OCI-LY1 (cell line): Measurements from ENCODE around the gene CYP26A1.

Experiments used
- H2AFZ ChIP-seq: fragments of 200-600 bp; sonication (generic), shearing (Covaris generic); 2 replicates; pipeline ENCODE4 v1.6.0; 2014; ENCODE audit warnings: antibody characterized with exemption, mild to moderate bottlenecking, low read length
- H3F3A ChIP-seq: fragments of 200-600 bp; sonication (generic), shearing (Covaris generic); 2 replicates; pipeline ENCODE4 v1.6.0; 2014; ENCODE audit warnings: mild to moderate bottlenecking, antibody characterized with exemption, low read length, moderate library complexity; ENCODE audit not compliant: insufficient read depth
- H3K27ac ChIP-seq: fragments of 200-600 bp; sonication (generic); 2 replicates; pipeline ENCODE4 v1.5.1; 2014; ENCODE audit warnings: low read length, mixed run types, mild to moderate bottlenecking, low read depth; ENCODE audit not compliant: poor library complexity, severe bottlenecking
- H3K27me3 ChIP-seq: fragments of 200-600 bp; sonication (generic); 2 replicates; pipeline ENCODE4 v1.6.0; 2014; ENCODE audit warnings: antibody characterized with exemption, mild to moderate bottlenecking, low read length, moderate library complexity; ENCODE audit not compliant: insufficient read depth
- H3K36me3 ChIP-seq: fragments of 200-600 bp; sonication (generic); 2 replicates; pipeline ENCODE4 v1.6.1; 2014; ENCODE audit warnings: mild to moderate bottlenecking, antibody characterized with exemption, low read length, moderate library complexity, mixed read lengths; ENCODE audit not compliant: insufficient read depth
- H3K4me1 ChIP-seq: fragments of 200-600 bp; sonication (generic); 2 replicates; pipeline ENCODE4 v1.5.1; 2014; ENCODE audit warnings: mild to moderate bottlenecking, low read length, moderate library complexity; ENCODE audit not compliant: insufficient read depth, severe bottlenecking
- H3K4me2 ChIP-seq: fragments of 200-600 bp; sonication (generic), shearing (Covaris generic); 2 replicates; pipeline ENCODE4 v1.6.1; 2014; ENCODE audit warnings: low read length
- H3K4me3 ChIP-seq: fragments of 200-600 bp; sonication (generic); 2 replicates; pipeline ENCODE4 v1.5.1; 2014; ENCODE audit warnings: low read length, low read depth, mild to moderate bottlenecking, mixed read lengths; ENCODE audit not compliant: poor library complexity, severe bottlenecking
- H3K79me2 ChIP-seq: fragments of 200-600 bp; shearing (Covaris generic); 2 replicates; pipeline ENCODE4 v1.6.1; 2016; ENCODE audit warnings: mixed run types, low read length, mixed read lengths; ENCODE audit not compliant: insufficient read depth
- H3K9ac ChIP-seq: fragments of 200-600 bp; sonication (generic), shearing (Covaris generic); 2 replicates; pipeline ENCODE4 v1.6.1; 2014; ENCODE audit warnings: mild to moderate bottlenecking, low read length, mixed read lengths
- H3K9me2 ChIP-seq: fragments of 200-600 bp; sonication (generic), shearing (Covaris generic); 2 replicates; pipeline ENCODE4 v1.6.1; 2014; ENCODE audit warnings: low read depth, mild to moderate bottlenecking, low read length, mixed read lengths
- H3K9me3 ChIP-seq: fragments of 200-600 bp; shearing (Covaris generic); 2 replicates; pipeline ENCODE4 v1.6.1; 2014; ENCODE audit warnings: low read length, mixed read lengths
- H4K20me1 ChIP-seq: fragments of 200-600 bp; sonication (generic), shearing (Covaris generic); 2 replicates; pipeline ENCODE4 v1.6.0; 2016; ENCODE audit warnings: mild to moderate bottlenecking, low read length; ENCODE audit not compliant: insufficient read depth
- CTCF ChIP-seq: fragments of 200-600 bp; sonication (generic), shearing (Covaris generic); IDR thresholded peaks from 2 replicates; pipeline ENCODE4 v1.5.1; 2017; ENCODE audit warnings: mild to moderate bottlenecking, antibody characterized with exemption, low read length, moderate library complexity, mixed read lengths
- EZH2 ChIP-seq: fragments of 200-600 bp; sonication (generic), shearing (Covaris generic); IDR thresholded peaks from 2 replicates; pipeline ENCODE4 v1.8.0; 2017; ENCODE audit warnings: borderline replicate concordance, mixed run types, mild to moderate bottlenecking, antibody characterized with exemption, low read length, moderate library complexity, mixed read lengths

The CYP26A1 gene

GRCh38 chr10:93034426-93034825 is 39.3 kb upstream of the CYP26A1 start:
- H3K9ac ChIP-seq, result no peak overlapping the region
- TF ChIP-seq CTCF, result no peak
- no peak for TF ChIP-seq EZH2
- no peaks in the 10 kb centered on the region for H3K79me2 ChIP-seq
- no peaks in the 10 kb centered on the region for H4K20me1 ChIP-seq
- H2AFZ ChIP-seq, result no peak overlapping the region
- no peak overlapping the region for H3K4me2 ChIP-seq
- H3K4me3 ChIP-seq, result no peak overlapping the region
- H3K9me2 ChIP-seq, result no peaks in the 10 kb centered on the region
- no peaks in the 10 kb centered on the region for H3K9me3 ChIP-seq
- H3K27ac ChIP-seq, result no peak overlapping the region
- no peaks in the 10 kb centered on the region for H3K4me1 ChIP-seq
- no peaks in the 10 kb centered on the region for H3K36me3 ChIP-seq
- no peaks in the 10 kb centered on the region for H3K27me3 ChIP-seq
- no peaks in the 10 kb centered on the region for H3F3A ChIP-seq

- no peaks in the 10 kb centered on the region for H4K20me1 ChIP-seq
- H3F3A ChIP-seq, result no peaks in the 10 kb centered on the region
- no peaks in the 10 kb centered on the region for H3K27me3 ChIP-seq
- H3K27ac ChIP-seq, result no peak overlapping the region
- H3K9ac ChIP-seq, result no peak overlapping the region
- H3K79me2 ChIP-seq, result no peaks in the 10 kb centered on the region
- H3K36me3 ChIP-seq, result no peaks in the 10 kb centered on the region
- no peak overlapping the region for H3K4me2 ChIP-seq
- no peaks in the 10 kb centered on the region for H3K9me2 ChIP-seq
- no peak overlapping the region for H2AFZ ChIP-seq
- TF ChIP-seq EZH2 (no peak), CTCF (no peak)
- no peaks in the 10 kb centered on the region for H3K4me1 ChIP-seq
- no peak overlapping the region for H3K4me3 ChIP-seq
- H3K9me3 ChIP-seq, result no peaks in the 10 kb centered on the region
Observed at GRCh38 chr10:93039110-93039509, 34.6 kb upstream of the CYP26A1 start.

- H3K4me3 ChIP-seq, result no peak overlapping the region
- no peak overlapping the region for H3K4me2 ChIP-seq
- no peaks in the 10 kb centered on the region for H3F3A ChIP-seq
- H2AFZ ChIP-seq, result no peak overlapping the region
- no peaks in the 10 kb centered on the region for H3K36me3 ChIP-seq
- no peaks in the 10 kb centered on the region for H3K4me1 ChIP-seq
- no peaks in the 10 kb centered on the region for H3K9me3 ChIP-seq
- no peak overlapping the region for H3K27ac ChIP-seq
- H4K20me1 ChIP-seq, result no peaks in the 10 kb centered on the region
- H3K9me2 ChIP-seq, result no peaks in the 10 kb centered on the region
- no peak overlapping the region for H3K9ac ChIP-seq
- H3K79me2 ChIP-seq, result no peaks in the 10 kb centered on the region
- no peaks in the 10 kb centered on the region for H3K27me3 ChIP-seq
- no peak for TF ChIP-seq EZH2
- peak; percentile 58 for TF ChIP-seq CTCF
Observed at GRCh38 chr10:93039721-93040120, 34.0 kb upstream of the CYP26A1 start.
